ENCODE results near the gene CACNA1S.

The CACNA1S gene

GRCh38 chr1:201136355-201137023 is 24.3 kb upstream of the CACNA1S start:
- in situ Hi-C loops (cut with MboI; ENCODE audit: low sequenced_read_pairs, unreplicated experiment) = no loop called here
- TF ChIP-seq, protein P1, sequence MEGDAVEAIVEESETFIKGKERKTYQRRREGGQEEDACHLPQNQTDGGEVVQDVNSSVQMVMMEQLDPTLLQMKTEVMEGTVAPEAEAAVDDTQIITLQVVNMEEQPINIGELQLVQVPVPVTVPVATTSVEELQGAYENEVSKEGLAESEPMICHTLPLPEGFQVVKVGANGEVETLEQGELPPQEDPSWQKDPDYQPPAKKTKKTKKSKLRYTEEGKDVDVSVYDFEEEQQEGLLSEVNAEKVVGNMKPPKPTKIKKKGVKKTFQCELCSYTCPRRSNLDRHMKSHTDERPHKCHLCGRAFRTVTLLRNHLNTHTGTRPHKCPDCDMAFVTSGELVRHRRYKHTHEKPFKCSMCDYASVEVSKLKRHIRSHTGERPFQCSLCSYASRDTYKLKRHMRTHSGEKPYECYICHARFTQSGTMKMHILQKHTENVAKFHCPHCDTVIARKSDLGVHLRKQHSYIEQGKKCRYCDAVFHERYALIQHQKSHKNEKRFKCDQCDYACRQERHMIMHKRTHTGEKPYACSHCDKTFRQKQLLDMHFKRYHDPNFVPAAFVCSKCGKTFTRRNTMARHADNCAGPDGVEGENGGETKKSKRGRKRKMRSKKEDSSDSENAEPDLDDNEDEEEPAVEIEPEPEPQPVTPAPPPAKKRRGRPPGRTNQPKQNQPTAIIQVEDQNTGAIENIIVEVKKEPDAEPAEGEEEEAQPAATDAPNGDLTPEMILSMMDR (IDR thresholded peaks at IDR 0.05; ENCODE audit: borderline replicate concordance, control extremely low read depth, extremely low read depth, insufficient read depth, missing control alignments) = no peak
- no peak for DNase-seq (ENCODE audit: low spot score)

DNA sequence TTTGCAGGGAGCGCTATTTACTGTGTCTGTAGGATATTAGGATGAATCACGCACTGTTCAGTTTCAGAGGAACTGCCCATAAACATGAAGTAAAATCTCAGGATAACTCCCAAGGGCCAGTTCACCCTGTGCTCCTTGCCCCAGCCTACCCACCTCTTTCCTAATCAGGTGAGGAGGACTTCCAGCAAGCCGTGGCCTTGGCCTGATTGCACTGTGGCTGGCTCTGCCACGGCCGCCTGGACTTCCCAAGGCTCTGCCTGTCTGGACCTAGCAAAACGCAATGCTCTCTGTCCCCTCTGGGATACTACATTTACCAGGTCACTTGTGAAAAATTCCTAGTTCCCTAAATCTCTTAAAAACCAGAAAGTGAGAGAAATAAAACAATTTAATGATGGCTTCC is 22.2 kb upstream of the CACNA1S start:
- no peak for DNase-seq (ENCODE audit: low spot score)
- TF ChIP-seq, protein P1 (IDR thresholded peaks at IDR 0.05; ENCODE audit: borderline replicate concordance, control extremely low read depth, extremely low read depth, insufficient read depth, missing control alignments) = no peak
- in situ Hi-C loops (cut with MboI; ENCODE audit: low sequenced_read_pairs, unreplicated experiment) = no loop called here

DNA sequence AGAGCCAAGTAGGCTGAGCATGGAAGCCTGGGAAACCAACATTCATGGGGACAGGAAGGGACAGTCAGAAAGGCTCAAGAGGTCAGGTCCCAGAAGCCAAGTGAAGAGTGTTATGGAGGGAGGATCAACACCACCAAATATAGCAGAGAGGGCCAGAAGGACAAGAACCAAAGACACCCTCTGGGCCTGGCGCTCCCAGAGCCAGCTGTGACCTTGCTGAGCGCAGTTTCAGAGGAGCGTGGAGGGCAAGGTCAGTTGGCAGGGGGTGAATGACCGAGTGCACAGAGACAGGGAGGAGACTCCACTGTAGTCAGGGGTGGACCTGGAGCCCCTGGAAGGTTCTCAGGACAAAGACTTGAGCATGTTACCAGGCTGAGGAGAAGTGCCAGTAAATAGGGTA is 19.2 kb upstream of the CACNA1S start:
- in situ Hi-C loops (cut with MboI; ENCODE audit: low sequenced_read_pairs, unreplicated experiment) = no loop called here
- TF ChIP-seq, protein P1 (IDR thresholded peaks at IDR 0.05; ENCODE audit: borderline replicate concordance, control extremely low read depth, extremely low read depth, insufficient read depth, missing control alignments) = no peak
- DNase-seq (ENCODE audit: low spot score) = no peak

GRCh38 chr1:201128962-201129361 is 16.7 kb upstream of the CACNA1S start:
- TF ChIP-seq, protein P1 (IDR thresholded peaks at IDR 0.05; ENCODE audit: borderline replicate concordance, control extremely low read depth, extremely low read depth, insufficient read depth, missing control alignments) = no peak
- in situ Hi-C loops (cut with MboI; ENCODE audit: low sequenced_read_pairs, unreplicated experiment) = no loop called here
- DNase-seq (ENCODE audit: low spot score) = no peak

GRCh38 chr1:201128476-201128875 is 16.2 kb upstream of the CACNA1S start:
- TF ChIP-seq, protein P1 (IDR thresholded peaks at IDR 0.05; ENCODE audit: borderline replicate concordance, control extremely low read depth, extremely low read depth, insufficient read depth, missing control alignments) = no peak
- DNase-seq (ENCODE audit: low spot score) = no peak
- in situ Hi-C loops (cut with MboI; ENCODE audit: low sequenced_read_pairs, unreplicated experiment) = no loop called here

DNA sequence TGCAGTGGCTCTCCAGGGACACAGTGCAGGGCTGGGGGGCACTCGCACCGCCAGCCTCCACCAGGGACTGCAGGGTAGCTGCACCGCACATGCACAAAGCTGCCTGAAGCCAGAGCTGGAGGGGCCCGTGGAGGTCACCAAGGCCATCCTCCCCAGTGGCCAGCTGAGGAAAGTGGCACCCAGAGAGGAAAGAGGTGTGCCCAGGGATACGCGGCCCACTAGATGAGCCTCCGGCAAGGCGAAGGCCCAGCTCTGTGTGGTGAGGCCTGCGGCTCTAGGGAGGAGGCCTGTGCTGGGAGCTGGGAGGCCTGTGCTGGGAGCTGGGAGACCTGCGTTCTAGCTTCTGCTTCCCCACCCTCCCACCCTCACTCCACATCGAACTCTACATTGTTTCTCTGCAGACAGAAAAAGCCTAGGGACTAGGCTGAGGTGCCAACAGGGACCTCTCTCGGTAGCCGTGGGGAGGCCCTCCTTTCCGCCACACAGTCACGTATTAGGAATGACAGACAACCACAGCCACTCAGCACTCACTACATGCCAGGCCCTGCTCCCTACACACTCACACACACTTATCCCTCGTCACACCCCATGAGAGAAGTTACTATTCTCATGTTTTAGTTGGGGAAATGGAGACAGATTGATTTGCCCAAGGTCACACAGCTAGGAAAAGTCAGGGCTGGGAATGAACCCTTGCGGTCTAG is 15.7 kb upstream of the CACNA1S start:
- TF ChIP-seq, protein P1 (IDR thresholded peaks at IDR 0.05; ENCODE audit: borderline replicate concordance, control extremely low read depth, extremely low read depth, insufficient read depth, missing control alignments) = no peak
- in situ Hi-C loops (cut with MboI; ENCODE audit: low sequenced_read_pairs, unreplicated experiment) = no loop called here
- DNase-seq (ENCODE audit: low spot score) = no peak

Data from GM13976 (cell line).